OCI-LY3 (cell line): ENCODE results near the gene TOX3.
A peak's percentile ranks its signal among the peaks of the same experiment; 100 is the strongest.

Experiments used
- H2AFZ ChIP-seq: fragments of 200-600, 300-600 bp; shearing (Covaris generic); 2 replicates; pipeline ENCODE4 v1.6.0; 2014; ENCODE audit warnings: antibody characterized with exemption, low read depth, low read length
- H3K27ac ChIP-seq: fragments of 200-600, 300-600 bp; sonication (generic); 2 replicates; pipeline ENCODE4 v1.5.1; 2014; ENCODE audit warnings: mild to moderate bottlenecking, low read length, moderate library complexity, mixed read lengths
- H3K27me3 ChIP-seq: fragments of 200-600, 300-600 bp; sonication (generic); 2 replicates; pipeline ENCODE4 v1.6.1; 2014; ENCODE audit warnings: low read depth, low read length, mixed read lengths
- H3K36me3 ChIP-seq: fragments of 200-600, 300-600 bp; sonication (generic); replicated peaks from 2 replicates; pipeline ENCODE3; 2014; ENCODE audit warnings: low read depth, low read length, mixed read lengths
- H3K4me1 ChIP-seq: fragments of 300-600, 200-600 bp; sonication (generic); 2 replicates; pipeline ENCODE4 v1.6.1; 2014; ENCODE audit warnings: low read length, mixed read lengths
- H3K4me2 ChIP-seq: fragments of 200-600, 300-600 bp; sonication (generic); 2 replicates; pipeline ENCODE4 v1.6.1; 2014; ENCODE audit warnings: low read length, mixed read lengths
- H3K4me3 ChIP-seq: fragments of 300-600, 200-600 bp; sonication (generic); 2 replicates; pipeline ENCODE4 v1.5.1; 2014; ENCODE audit warnings: antibody characterized with exemption, mild to moderate bottlenecking, low read length, moderate library complexity
- H3K79me2 ChIP-seq: fragments of 300-600, 200-600 bp; shearing (Covaris generic); 2 replicates; pipeline ENCODE4 v1.6.1; 2014; ENCODE audit warnings: mild to moderate bottlenecking, low read length, mixed read lengths
- H3K9ac ChIP-seq: fragments of 300-600, 200-600 bp; shearing (Covaris generic); 2 replicates; pipeline ENCODE4 v1.6.0; 2014; ENCODE audit warnings: mild to moderate bottlenecking, low read length, moderate library complexity
- H3K9me3 ChIP-seq: fragments of 200-600, 300-600 bp; shearing (Covaris generic); 2 replicates; pipeline ENCODE4 v1.6.1; 2014; ENCODE audit warnings: low read length, mixed read lengths; ENCODE audit not compliant: insufficient read depth
- H4K20me1 ChIP-seq: fragments of 200-600, 300-600 bp; sonication (generic); 2 replicates; pipeline ENCODE4 v1.6.1; 2016; ENCODE audit warnings: low read length, mixed read lengths; ENCODE audit not compliant: insufficient read depth
- CTCF ChIP-seq: fragments of 200-600, 300-600 bp; sonication (generic); IDR thresholded peaks from 2 replicates; pipeline ENCODE4 v1.5.1; 2014; ENCODE audit warnings: antibody characterized with exemption, low read length, low read depth
- EZH2phosphoT487 ChIP-seq: fragments of 200-600 bp; shearing (Covaris generic); IDR thresholded peaks from 2 replicates; pipeline ENCODE4 v1.6.1; 2018; ENCODE audit warnings: antibody characterized with exemption, mixed run types, low read depth

TOX3 gene

DNA sequence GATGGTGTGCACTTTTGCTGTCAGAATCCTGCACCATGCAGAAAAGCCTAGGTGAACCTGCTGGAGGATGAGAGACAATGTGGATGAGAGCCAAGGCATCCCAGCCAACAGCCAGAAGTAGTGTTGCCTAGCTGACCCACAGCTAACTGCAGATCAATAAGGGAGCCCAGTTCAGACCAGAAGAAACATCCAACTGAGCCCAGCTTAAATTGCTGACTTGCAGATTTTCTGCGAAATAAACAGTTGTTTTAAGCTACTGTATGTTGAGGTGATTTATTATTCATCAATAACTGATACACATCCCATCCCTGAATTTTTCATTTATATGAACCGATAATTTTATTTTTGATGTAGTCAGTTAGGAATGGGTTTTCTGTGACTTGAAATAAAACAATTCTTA is 39.2 kb upstream of the TOX3 start:
- no peak overlapping the region for H3K9ac ChIP-seq
- H3K4me3 ChIP-seq, result no peak overlapping the region
- H3K4me1 ChIP-seq, result no peaks in the 10 kb centered on the region
- no peaks in the 10 kb centered on the region for H3K27me3 ChIP-seq
- H4K20me1 ChIP-seq, result no peaks in the 10 kb centered on the region
- H3K27ac ChIP-seq, result no peak overlapping the region
- TF ChIP-seq CTCF (no peak), EZH2phosphoT487 (no peak)
- no peak overlapping the region for H3K4me2 ChIP-seq
- H3K36me3 ChIP-seq, result no peaks in the 10 kb centered on the region
- no peaks in the 10 kb centered on the region for H3K79me2 ChIP-seq
- no peaks in the 10 kb centered on the region for H3K9me3 ChIP-seq
- no peak overlapping the region for H2AFZ ChIP-seq

GRCh38 chr16:52584354-52585320 is 37.7 kb upstream of the TOX3 start:
- TF ChIP-seq EZH2phosphoT487, result no peak
- no peak for TF ChIP-seq CTCF
- Histone ChIP-seq H3K4me3 (no peak overlapping the region), H4K20me1 (no peaks in the 10 kb centered on the region), H2AFZ (no peak overlapping the region), H3K27ac (no peak overlapping the region), H3K4me1 (no peaks in the 10 kb centered on the region), H3K27me3 (no peaks in the 10 kb centered on the region), H3K79me2 (no peaks in the 10 kb centered on the region), H3K9me3 (no peaks in the 10 kb centered on the region), H3K9ac (no peak overlapping the region), H3K4me2 (no peak overlapping the region), H3K36me3 (no peaks in the 10 kb centered on the region)

GRCh38 chr16:52581530-52581929 is 34.6 kb upstream of the TOX3 start:
- H3K27ac ChIP-seq, result no peak overlapping the region

More at GRCh38 chr16:52581530-52581929, 34.6 kb upstream of the TOX3 start:
- Histone ChIP-seq H3K4me1 (no peaks in the 10 kb centered on the region), H3K9ac (no peak overlapping the region), H3K4me3 (no peak overlapping the region), H3K9me3 (no peaks in the 10 kb centered on the region), H4K20me1 (no peaks in the 10 kb centered on the region), H3K36me3 (no peaks in the 10 kb centered on the region), H3K4me2 (no peak overlapping the region), H3K79me2 (no peaks in the 10 kb centered on the region), H2AFZ (no peak overlapping the region), H3K27me3 (no peaks in the 10 kb centered on the region)
- no peak for TF ChIP-seq EZH2phosphoT487
- peak; percentile 31 for TF ChIP-seq CTCF
